ENCODE results near the gene GJB1. TPM values are rescaled to one million over a fixed set of nuclear protein-coding genes. Genes with fewer than 3 reads are reported as not detected.

The GJB1 gene
- total and polyA plus RNA-seq, 8 donors, result 0.21 to 6.6 (median 5.0) TPM

DNA sequence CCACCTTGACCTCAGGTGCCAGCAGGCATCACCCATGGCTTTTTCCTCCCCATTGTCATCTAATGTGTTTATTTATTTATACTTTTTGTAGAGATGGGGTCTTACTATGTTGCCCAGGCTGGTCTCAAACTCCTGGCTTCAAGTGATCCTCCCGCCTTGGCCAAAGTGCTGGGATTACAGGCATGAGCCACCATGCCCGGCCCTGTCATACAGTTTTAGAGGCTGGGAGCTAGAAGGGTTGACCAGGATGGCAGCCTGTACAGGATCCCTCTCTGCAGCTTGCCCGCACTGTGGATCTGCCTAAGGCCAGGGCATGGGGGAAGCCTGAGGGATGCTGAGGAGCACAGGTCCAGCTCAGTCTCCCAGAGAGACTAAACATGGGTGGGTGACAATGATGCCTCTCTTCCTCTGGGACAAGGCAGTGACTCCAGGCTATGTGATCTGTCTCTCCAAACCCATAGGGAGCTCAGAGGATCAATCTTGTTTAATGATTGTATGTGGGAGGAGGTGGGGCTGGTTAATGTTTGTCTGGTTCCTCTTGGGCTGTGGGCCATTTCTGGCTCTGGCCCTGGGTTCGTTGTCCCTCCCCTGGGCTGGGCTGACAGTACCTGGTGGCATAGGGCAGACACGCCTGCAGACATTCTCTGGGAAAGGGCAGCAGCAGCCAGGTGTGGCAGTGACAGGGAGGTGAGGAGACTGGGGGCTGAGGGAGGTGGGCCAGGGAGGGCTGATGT lies 8.3 kb upstream of the GJB1 start:
- no peaks in the 10 kb centered on the region for H3K4me1 ChIP-seq
- H3K4me3 ChIP-seq, result no peak overlapping the region
- intact Hi-C loops (cut with DNase I), result no loop called here
- TF ChIP-seq, protein P1, sequence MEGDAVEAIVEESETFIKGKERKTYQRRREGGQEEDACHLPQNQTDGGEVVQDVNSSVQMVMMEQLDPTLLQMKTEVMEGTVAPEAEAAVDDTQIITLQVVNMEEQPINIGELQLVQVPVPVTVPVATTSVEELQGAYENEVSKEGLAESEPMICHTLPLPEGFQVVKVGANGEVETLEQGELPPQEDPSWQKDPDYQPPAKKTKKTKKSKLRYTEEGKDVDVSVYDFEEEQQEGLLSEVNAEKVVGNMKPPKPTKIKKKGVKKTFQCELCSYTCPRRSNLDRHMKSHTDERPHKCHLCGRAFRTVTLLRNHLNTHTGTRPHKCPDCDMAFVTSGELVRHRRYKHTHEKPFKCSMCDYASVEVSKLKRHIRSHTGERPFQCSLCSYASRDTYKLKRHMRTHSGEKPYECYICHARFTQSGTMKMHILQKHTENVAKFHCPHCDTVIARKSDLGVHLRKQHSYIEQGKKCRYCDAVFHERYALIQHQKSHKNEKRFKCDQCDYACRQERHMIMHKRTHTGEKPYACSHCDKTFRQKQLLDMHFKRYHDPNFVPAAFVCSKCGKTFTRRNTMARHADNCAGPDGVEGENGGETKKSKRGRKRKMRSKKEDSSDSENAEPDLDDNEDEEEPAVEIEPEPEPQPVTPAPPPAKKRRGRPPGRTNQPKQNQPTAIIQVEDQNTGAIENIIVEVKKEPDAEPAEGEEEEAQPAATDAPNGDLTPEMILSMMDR (IDR thresholded peaks at IDR 0.05), result no peak
- H3K36me3 ChIP-seq, result no peaks in the 10 kb centered on the region
- DNase-seq, result no peak
- no peaks in the 10 kb centered on the region for H3K9me3 ChIP-seq
- ATAC-seq, result peak; percentile 54
- no peaks in the 10 kb centered on the region for H3K27me3 ChIP-seq
- H3K27ac ChIP-seq, result no peak overlapping the region

DNA sequence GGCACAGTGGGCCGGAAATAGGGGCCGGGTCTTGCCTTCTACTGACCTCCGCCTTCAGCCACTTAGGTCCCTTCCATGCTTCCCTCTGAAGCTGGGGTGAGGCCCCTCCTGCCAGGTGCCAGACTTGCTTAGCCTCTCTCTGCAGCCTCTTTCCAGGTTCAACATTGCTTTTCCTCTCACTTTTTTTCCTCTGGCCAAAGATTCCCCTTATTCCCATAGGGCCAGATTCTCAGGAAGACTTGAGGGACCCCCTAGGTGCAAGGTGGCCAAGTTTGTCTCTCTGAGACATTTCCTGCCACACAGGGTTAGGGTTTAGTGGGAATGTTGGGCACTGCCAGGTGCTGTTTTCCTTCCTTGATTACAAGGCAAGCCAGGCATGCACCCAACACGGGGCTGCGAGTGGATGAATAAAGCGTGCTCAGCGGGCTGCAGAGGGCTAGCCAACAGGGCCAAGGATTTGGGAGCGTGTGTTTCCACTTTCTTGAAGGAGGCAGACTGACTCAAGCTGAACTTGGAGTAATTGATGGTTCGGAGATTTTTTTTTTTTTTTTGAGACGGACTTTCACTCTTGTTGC lies 7.6 kb upstream of the GJB1 start:
- Histone ChIP-seq H3K4me1 (no peaks in the 10 kb centered on the region), H3K9me3 (no peaks in the 10 kb centered on the region), H3K36me3 (no peaks in the 10 kb centered on the region), H3K4me3 (no peak overlapping the region), H3K27ac (no peak overlapping the region), H3K27me3 (no peaks in the 10 kb centered on the region)
- TF ChIP-seq, protein P1 (IDR thresholded peaks at IDR 0.05), result no peak
- DNase-seq (no peak), ATAC-seq (peak; percentile 58)
- intact Hi-C loops (cut with DNase I), result no loop called here

GRCh38 chrX:71216485-71216884 lies 6.5 kb upstream of the GJB1 start:
- TF ChIP-seq, protein P1 (IDR thresholded peaks at IDR 0.05), result no peak
- intact Hi-C loops (cut with DNase I), result no loop called here
- H3K27me3 ChIP-seq, result no peaks in the 10 kb centered on the region
- peak; percentile 16 for ATAC-seq
- no peaks in the 10 kb centered on the region for H3K9me3 ChIP-seq
- H3K4me1 ChIP-seq, result no peaks in the 10 kb centered on the region
- H3K36me3 ChIP-seq, result no peaks in the 10 kb centered on the region
- no peak overlapping the region for H3K27ac ChIP-seq
- no peak overlapping the region for H3K4me3 ChIP-seq
- DNase-seq, result no peak

- TF ChIP-seq, protein P1 (IDR thresholded peaks at IDR 0.05), result no peak
- intact Hi-C loops (cut with DNase I), result no loop called here
- no peak for ATAC-seq
Observed at GRCh38 chrX:71217298-71217697, 5.7 kb upstream of the GJB1 start.

GRCh38 chrX:71221145-71221544 lies 1.9 kb upstream of the GJB1 start:
- Histone ChIP-seq H3K36me3 (no peaks in the 10 kb centered on the region), H3K9me3 (no peaks in the 10 kb centered on the region), H3K4me1 (no peaks in the 10 kb centered on the region), H3K27ac (no peak overlapping the region), H3K27me3 (no peaks in the 10 kb centered on the region), H3K4me3 (no peak overlapping the region)
- DNase-seq (no peak), ATAC-seq (no peak)
- TF ChIP-seq, protein P1 (IDR thresholded peaks at IDR 0.05), result no peak
- intact Hi-C loops (cut with DNase I), result no loop called here

More at GRCh38 chrX:71217298-71217697, 5.7 kb upstream of the GJB1 start:
- no peak overlapping the region for H3K4me3 ChIP-seq
- no peaks in the 10 kb centered on the region for H3K36me3 ChIP-seq
- H3K9me3 ChIP-seq, result no peaks in the 10 kb centered on the region
- no peak overlapping the region for H3K27ac ChIP-seq
- no peak for DNase-seq
- no peaks in the 10 kb centered on the region for H3K4me1 ChIP-seq
- H3K27me3 ChIP-seq, result no peaks in the 10 kb centered on the region
